Suprapubic skin (tissue), 4 donors: Measurements from ENCODE around the gene APOM. TPM values are rescaled to one million over a fixed set of nuclear protein-coding genes. Genes with fewer than 3 reads are reported as not detected.

Experiments used
- DNase-seq, 2 donors: peaks; one replicate each; pipeline ENCODE4 v3.0.0-alpha.2; 2019; ENCODE audit warnings: low spot score in 2 of 2
- H3K27ac ChIP-seq: fragments of 200-600 bp; sonication (generic); one replicate; pipeline ENCODE4 v1.5.1; 2019
- H3K27me3 ChIP-seq: fragments of 200-600 bp; sonication (generic); one replicate; pipeline ENCODE4 v1.5.1; 2019
- H3K36me3 ChIP-seq: fragments of 200-600 bp; sonication (generic); one replicate; pipeline ENCODE4 v1.5.1; 2019
- H3K4me1 ChIP-seq: fragments of 200-600 bp; sonication (generic); one replicate; pipeline ENCODE4 v1.5.1; 2019
- H3K4me3 ChIP-seq: fragments of 200-600 bp; sonication (generic); one replicate; pipeline ENCODE4 v1.5.1; 2019; ENCODE audit warnings: mild to moderate bottlenecking
- H3K9me3 ChIP-seq: fragments of 200-600 bp; sonication (generic); one replicate; pipeline ENCODE4 v1.5.1; 2019
- CTCF ChIP-seq, 2 donors: fragments of 200-600 bp in 1 of 2; fragments of 450-650 bp in 1 of 2; sonication (generic) in 1 of 2; IDR thresholded peaks; one replicate each; pipeline ENCODE4 v1.5.1; 2016 to 2019; ENCODE audit warnings: antibody characterized with exemption in 2 of 2, mild to moderate bottlenecking in 1 of 2, moderate library complexity in 1 of 2
- EP300 ChIP-seq: sonication (generic); formaldehyde crosslinking; IDR thresholded peaks from one replicate; pipeline ENCODE4 v1.6.1; 2017; ENCODE audit warnings: antibody characterized with exemption
- POLR2A ChIP-seq, 2 donors: fragments of 450-650 bp; IDR thresholded peaks; one replicate each; pipeline ENCODE4 v1.6.1; 2017; ENCODE audit warnings: antibody characterized with exemption in 2 of 2, mild to moderate bottlenecking in 2 of 2, moderate library complexity in 2 of 2
- POLR2AphosphoS5 ChIP-seq, 3 donors: sonication (generic); formaldehyde crosslinking; IDR thresholded peaks; one replicate each; pipeline ENCODE4 v1.6.1; 2017; ENCODE audit warnings: antibody characterized with exemption in 3 of 3
- WGBS: methylation state at CpG from one replicate; pipeline ENCODE4 v1.1.5; 2018; 5-methylcytosine and 5-hydroxymethylcytosine counted together
- total RNA-seq, 4 donors: library from RNA; depleted of rRNA; stranded (reverse); fragments of >200 nt; gene quantifications; one replicate each; pipeline ENCODE4 v1.1.0, GENCODE V29; 2016

Gene APOM
- total RNA-seq, 4 donors from 2014 or later = 2.8 to 8.3 (median 6.1) TPM

GRCh38 chr6:31634131-31634530 is 21.6 kb upstream of the APOM start:
- no peaks in the 10 kb centered on the region for H3K27me3 ChIP-seq
- H3K4me1 ChIP-seq = no peaks in the 10 kb centered on the region
- TF ChIP-seq POLR2AphosphoS5 (IDR thresholded peaks at IDR 0.05) (no peak), POLR2A (IDR thresholded peaks at IDR 0.05) (no peak), EP300 (no peak), CTCF (IDR thresholded peaks at IDR 0.05) (no peak)
- H3K27ac ChIP-seq = no peak overlapping the region
- no peak overlapping the region for H3K4me3 ChIP-seq
- DNase-seq = no peak
- H3K36me3 ChIP-seq = peaks cover 99% of the 10 kb centered on the region
- WGBS = 96% methylated on average over 3 of the region's 3 CpGs
- H3K9me3 ChIP-seq = no peaks in the 10 kb centered on the region

GRCh38 chr6:31634969-31635575 is 20.6 kb upstream of the APOM start:
- H3K9me3 ChIP-seq = no peaks in the 10 kb centered on the region
- WGBS = 83% methylated on average over 11 of the region's 11 CpGs
- DNase-seq = no peak
- peaks cover 99% of the 10 kb centered on the region for H3K36me3 ChIP-seq
- H3K27ac ChIP-seq = no peak overlapping the region
- no peaks in the 10 kb centered on the region for H3K4me1 ChIP-seq
- H3K27me3 ChIP-seq = no peaks in the 10 kb centered on the region
- H3K4me3 ChIP-seq = no peak overlapping the region
- no peak for TF ChIP-seq EP300
- TF ChIP-seq CTCF (IDR thresholded peaks at IDR 0.05) = no peak

- H3K27ac ChIP-seq = no peak overlapping the region
- DNase-seq = no peak
Observed at GRCh38 chr6:31636698-31637596, 18.7 kb upstream of the APOM start.

GRCh38 chr6:31639043-31639442 is 16.7 kb upstream of the APOM start:
- H3K36me3 ChIP-seq = peaks cover 98% of the 10 kb centered on the region

More at GRCh38 chr6:31636698-31637596, 18.7 kb upstream of the APOM start:
- 82% methylated on average over 27 of the region's 27 CpGs for WGBS
- no peaks in the 10 kb centered on the region for H3K9me3 ChIP-seq
- H3K4me3 ChIP-seq = no peak overlapping the region
- peaks cover 99% of the 10 kb centered on the region for H3K36me3 ChIP-seq
- H3K27me3 ChIP-seq = no peaks in the 10 kb centered on the region
- no peaks in the 10 kb centered on the region for H3K4me1 ChIP-seq
- no peak for TF ChIP-seq EP300
- TF ChIP-seq CTCF (IDR thresholded peaks at IDR 0.05) = no peak
- TF ChIP-seq POLR2AphosphoS5 (IDR thresholded peaks at IDR 0.05) = no peak
- no peak for TF ChIP-seq POLR2A (IDR thresholded peaks at IDR 0.05)

More at GRCh38 chr6:31639043-31639442, 16.7 kb upstream of the APOM start:
- Histone ChIP-seq H3K4me1 (no peaks in the 10 kb centered on the region), H3K9me3 (no peaks in the 10 kb centered on the region), H3K27ac (no peak overlapping the region), H3K27me3 (no peaks in the 10 kb centered on the region), H3K4me3 (no peak overlapping the region)
- WGBS = 75% methylated on average over 8 of the region's 9 CpGs
- no peak for DNase-seq
- TF ChIP-seq EP300 = no peak
- TF ChIP-seq CTCF (IDR thresholded peaks at IDR 0.05) = no peak
- no peak for TF ChIP-seq POLR2AphosphoS5 (IDR thresholded peaks at IDR 0.05)
- no peak for TF ChIP-seq POLR2A (IDR thresholded peaks at IDR 0.05)
